Stomach (tissue), 9 donors: ENCODE results near the gene WDPCP. TPM values are rescaled to one million over a fixed set of nuclear protein-coding genes. Genes with fewer than 3 reads are reported as not detected.
A peak's percentile ranks its signal among the peaks of the same experiment; 100 is the strongest.

Experiments
- DNase-seq, 2 donors: peaks; one replicate each; pipeline versions ENCODE4 v3.0.0 to v3.0.0-alpha.2; 2013 to 2019
- H3K27ac ChIP-seq, 5 donors: fragments of 200-600 bp in 4 of 5; sonication (generic) in 4 of 5; one replicate each; pipeline ENCODE4 v1.5.1; 2013 to 2019; ENCODE audit warnings: mild to moderate bottlenecking in 1 of 5, moderate library complexity in 1 of 5
- H3K27me3 ChIP-seq, 3 donors: fragments of 200-600 bp; sonication (generic); one replicate each; pipeline ENCODE4 v1.5.1; 2017 to 2019; ENCODE audit warnings: mixed run types in 1 of 3
- H3K36me3 ChIP-seq, 4 donors: fragments of 200-600 bp; sonication (generic); 1 replicate in 3 of 4; 2 replicates in 1 of 4; pipeline ENCODE4 v1.5.1; 2016 to 2019
- H3K4me1 ChIP-seq, 4 donors: fragments of 200-600 bp; sonication (generic); one replicate each; pipeline ENCODE4 v1.5.1; 2016 to 2019
- H3K4me3 ChIP-seq, 4 donors: fragments of 200-600 bp; sonication (generic) in 3 of 4; one replicate each; pipeline ENCODE4 v1.5.1; 2016 to 2019; ENCODE audit warnings: mild to moderate bottlenecking in 1 of 4
- H3K9me3 ChIP-seq, 4 donors: fragments of 200-600 bp; sonication (generic); one replicate each; pipeline ENCODE4 v1.5.1; 2016 to 2019
- EP300 ChIP-seq: sonication (generic); formaldehyde crosslinking; IDR thresholded peaks from one replicate; pipeline ENCODE4 v1.6.1; 2017; ENCODE audit warnings: antibody characterized with exemption
- POLR2A ChIP-seq, 4 donors: fragments of 450-650 bp; IDR thresholded peaks; one replicate each; pipeline ENCODE4 v1.6.1; 2016; ENCODE audit warnings: antibody characterized with exemption in 4 of 4, control low read depth in 2 of 4, mild to moderate bottlenecking in 1 of 4, moderate library complexity in 1 of 4
- POLR2AphosphoS5 ChIP-seq, 3 donors: sonication (generic); formaldehyde crosslinking; IDR thresholded peaks; one replicate each; pipeline ENCODE4 v1.6.1; 2016; ENCODE audit warnings: antibody characterized with exemption in 3 of 3
- WGBS, 5 donors: extraction: QIAGEN DNeasy Blood & Tissue Kit in 3 of 5; methylation state at CpG; one replicate each; pipeline versions ENCODE4 v1.1.5 to v1.1.7; 2013 to 2018; 5-methylcytosine and 5-hydroxymethylcytosine counted together
- intact Hi-C: fragments of 100-400 bp; cut with DNase I; formaldehyde crosslinking; loops from one replicate; pipeline ENCODE4 v1.15.1; 2023; ENCODE audit warnings: low total_unique reads
- polyA plus RNA-seq, 3 donors: library from polyadenylated mRNA; stranded (reverse); fragments of 200-250 nt; gene quantifications; one replicate each; pipeline ENCODE4 v1.2.3, GENCODE V29; 2013
- total RNA-seq, 5 donors: library from RNA; depleted of rRNA; stranded (reverse); fragments of >200 nt; gene quantifications; one replicate each; pipeline versions ENCODE4 v1.1.0 to v1.2.3, GENCODE V29; 2014 to 2016
- TF ChIP-seq, protein P1 (sequence below), 7 experiments: fragments of 450-650 bp in 4 of 7; fragments of 200-600 bp in 3 of 7; sonication (generic) in 3 of 7; IDR thresholded peaks; one replicate each; pipeline ENCODE4 v1.5.1; 2016 to 2019; ENCODE audit warnings: antibody characterized with exemption in 7 of 7, control low read depth in 2 of 7, mild to moderate bottlenecking in 1 of 7
- donor health status: healthy with polysubstance abuse.
- donor health status: Bipolar disorder and iron deficiency.
- donor health status: healthy.

The WDPCP gene
- total and polyA plus RNA-seq, 8 donors = 1.9 to 38.8 (median 7.7) TPM

DNA sequence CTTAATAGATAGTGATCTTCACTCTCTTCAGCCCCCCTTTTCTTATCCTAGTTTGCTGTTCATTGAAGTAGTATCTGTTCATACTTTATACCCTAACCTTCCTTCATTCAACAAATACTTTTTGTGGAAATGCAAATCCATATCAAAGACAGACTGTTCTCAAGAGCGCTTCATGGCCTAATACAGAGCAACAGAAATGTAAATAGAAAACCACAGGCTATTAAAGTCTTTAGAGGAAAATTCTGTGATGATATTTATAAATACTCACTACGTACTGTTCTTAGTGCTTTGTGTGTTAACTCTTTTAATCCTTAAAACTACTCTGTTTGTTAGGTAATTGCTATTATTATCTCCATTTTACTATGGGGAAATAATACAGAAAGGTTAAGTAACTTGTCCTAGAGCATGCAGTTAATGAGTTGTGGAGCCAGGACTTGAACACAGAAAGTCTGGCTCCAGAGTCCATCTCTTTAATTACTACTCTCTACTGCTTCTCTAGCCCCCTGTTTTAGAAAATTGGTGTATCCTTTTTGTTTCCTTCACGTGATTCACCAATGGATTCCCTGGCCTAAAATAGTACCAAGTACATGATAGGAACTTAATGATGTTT lies 3.4 kb upstream of the WDPCP start:
- intact Hi-C loops = no loop called here
- Histone ChIP-seq H3K4me1 (peaks cover 25 to 49% (median 39%) of the 10 kb centered on the region in 4 donors), H3K4me3 (no peak overlapping the region), H3K27ac (peak overlapping the region in 1 of 5 donors; percentile 92), H3K9me3 (no peaks in the 10 kb centered on the region), H3K27me3 (no peaks in the 10 kb centered on the region), H3K36me3 (peaks cover 15 to 46% (median 34%) of the 10 kb centered on the region in 4 donors)
- no peak for TF ChIP-seq EP300
- no peak for TF ChIP-seq POLR2AphosphoS5 (IDR thresholded peaks at IDR 0.05)
- no peak for TF ChIP-seq POLR2A (IDR thresholded peaks at IDR 0.05)
- TF ChIP-seq, protein P1, sequence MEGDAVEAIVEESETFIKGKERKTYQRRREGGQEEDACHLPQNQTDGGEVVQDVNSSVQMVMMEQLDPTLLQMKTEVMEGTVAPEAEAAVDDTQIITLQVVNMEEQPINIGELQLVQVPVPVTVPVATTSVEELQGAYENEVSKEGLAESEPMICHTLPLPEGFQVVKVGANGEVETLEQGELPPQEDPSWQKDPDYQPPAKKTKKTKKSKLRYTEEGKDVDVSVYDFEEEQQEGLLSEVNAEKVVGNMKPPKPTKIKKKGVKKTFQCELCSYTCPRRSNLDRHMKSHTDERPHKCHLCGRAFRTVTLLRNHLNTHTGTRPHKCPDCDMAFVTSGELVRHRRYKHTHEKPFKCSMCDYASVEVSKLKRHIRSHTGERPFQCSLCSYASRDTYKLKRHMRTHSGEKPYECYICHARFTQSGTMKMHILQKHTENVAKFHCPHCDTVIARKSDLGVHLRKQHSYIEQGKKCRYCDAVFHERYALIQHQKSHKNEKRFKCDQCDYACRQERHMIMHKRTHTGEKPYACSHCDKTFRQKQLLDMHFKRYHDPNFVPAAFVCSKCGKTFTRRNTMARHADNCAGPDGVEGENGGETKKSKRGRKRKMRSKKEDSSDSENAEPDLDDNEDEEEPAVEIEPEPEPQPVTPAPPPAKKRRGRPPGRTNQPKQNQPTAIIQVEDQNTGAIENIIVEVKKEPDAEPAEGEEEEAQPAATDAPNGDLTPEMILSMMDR (IDR thresholded peaks at IDR 0.05) = no peak
- DNase-seq = no peak
- WGBS, 5 donors = 68 to 83% (median 73%) methylated on average over 3 of the region's 3 CpGs

DNA sequence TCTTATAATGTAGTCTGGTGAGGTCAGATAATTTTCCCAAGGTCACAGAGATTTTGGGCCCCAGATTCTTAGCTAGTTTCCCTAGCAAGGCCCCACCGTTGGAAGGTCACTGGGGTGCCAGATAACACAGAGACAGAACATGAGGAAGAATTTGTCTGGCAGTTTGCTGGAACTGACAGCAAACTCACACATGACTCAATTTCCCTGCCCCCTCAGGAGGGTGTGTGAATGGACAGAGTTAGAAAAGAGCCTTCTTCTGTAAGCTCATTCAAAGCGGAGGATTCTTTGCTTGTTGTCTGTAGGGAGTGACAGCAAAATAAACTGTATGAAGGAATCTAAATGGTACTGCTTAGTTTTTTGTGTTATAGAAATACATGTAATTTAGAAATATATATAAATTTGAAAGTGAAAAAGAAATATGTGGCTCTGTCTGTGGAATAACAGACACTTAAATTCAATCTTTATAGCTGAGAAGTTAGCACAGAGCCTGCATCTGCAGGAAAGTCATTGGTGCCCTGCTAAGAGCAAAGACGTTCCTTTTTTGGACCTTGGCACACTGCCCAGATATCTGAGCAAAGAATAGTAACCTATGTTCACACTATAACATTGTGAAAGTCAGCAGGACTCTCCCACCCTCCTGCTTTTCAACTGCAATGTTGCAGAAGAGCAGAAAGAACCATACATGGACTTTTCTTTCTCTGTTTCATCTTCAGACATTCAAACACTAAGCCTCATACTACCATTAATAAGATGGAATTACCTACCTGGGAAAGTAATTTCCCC lies 2.5 kb upstream of the WDPCP start:
- WGBS, 5 donors = 34 to 46% (median 42%) methylated on average over 3 of the region's 3 CpGs
- intact Hi-C loops = no loop called here
- Histone ChIP-seq H3K4me3 (peak overlapping the region in 1 of 4 donors; percentile 93), H3K9me3 (no peaks in the 10 kb centered on the region), H3K27me3 (no peaks in the 10 kb centered on the region), H3K27ac (peak overlapping the region in 2 of 5 donors; percentile 90 to 92), H3K36me3 (peaks cover 15 to 38% (median 26%) of the 10 kb centered on the region in 4 donors), H3K4me1 (peaks cover 25 to 40% (median 35%) of the 10 kb centered on the region in 4 donors)
- peak in 1 of 2 donors; percentile 67 for DNase-seq
- TF ChIP-seq EP300 (no peak), POLR2AphosphoS5 (IDR thresholded peaks at IDR 0.05) (no peak), POLR2A (IDR thresholded peaks at IDR 0.05) (no peak)
- TF ChIP-seq, protein P1 (IDR thresholded peaks at IDR 0.05) = no peak

DNA sequence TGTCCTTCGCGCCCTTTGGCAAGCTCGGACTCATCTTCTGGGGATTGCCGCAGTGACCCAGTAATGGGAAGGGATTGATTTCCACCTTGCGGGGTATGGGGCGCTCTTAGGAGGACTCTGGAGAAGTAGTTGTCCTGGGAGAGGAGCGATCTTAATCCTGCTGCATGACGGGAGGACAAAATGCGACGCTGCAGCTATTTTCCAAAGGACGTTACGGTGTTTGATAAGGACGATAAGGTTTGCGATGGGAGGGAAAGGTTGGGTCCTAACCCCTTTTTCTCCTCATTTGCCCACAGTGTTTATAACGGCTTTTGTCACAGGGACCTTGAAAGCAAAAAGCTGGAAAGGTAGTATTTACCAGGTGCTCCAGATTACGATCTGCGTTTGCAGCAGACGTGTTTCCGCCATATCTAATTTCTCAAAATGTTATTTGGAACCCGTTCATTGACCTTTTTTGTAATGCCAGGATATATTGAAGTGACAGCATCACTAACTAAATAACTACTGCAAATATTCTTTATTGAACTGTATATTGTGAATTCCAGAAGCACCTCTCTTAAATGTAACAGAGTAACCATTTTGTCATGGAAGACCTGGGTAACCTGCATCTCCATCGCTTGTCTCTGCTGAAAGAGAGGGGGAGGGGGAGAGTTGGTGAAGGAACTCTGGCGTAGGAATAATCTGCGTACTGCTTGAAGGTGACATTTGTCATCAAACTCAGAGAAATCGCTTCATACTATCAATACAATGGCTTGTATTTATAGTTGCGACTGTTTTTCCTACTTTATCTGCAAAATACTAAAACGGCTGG lies 1.1 kb upstream of the WDPCP start:
- no peaks in the 10 kb centered on the region for H3K27me3 ChIP-seq
- peaks cover 25 to 40% (median 35%) of the 10 kb centered on the region in 4 donors for H3K4me1 ChIP-seq
- H3K9me3 ChIP-seq = no peaks in the 10 kb centered on the region
- 4 to 8% (median 5%) methylated on average over 23 to 26 of the region's 26 CpGs for WGBS, 5 donors
- peak overlapping the region; percentile 84 to 93 (median 90) for H3K4me3 ChIP-seq
- TF ChIP-seq POLR2A (IDR thresholded peaks at IDR 0.05) (no peak), EP300 (no peak), POLR2AphosphoS5 (IDR thresholded peaks at IDR 0.05) (no peak)
- TF ChIP-seq, protein P1 (IDR thresholded peaks at IDR 0.05) = no peak
- DNase-seq = peak in 1 of 2 donors; percentile 40
- intact Hi-C loops = no loop called here
- H3K27ac ChIP-seq = peak overlapping the region; percentile 87 to 92 (median 91)
- H3K36me3 ChIP-seq = peaks cover 2 to 23% (median 11%) of the 10 kb centered on the region in 4 donors

DNA sequence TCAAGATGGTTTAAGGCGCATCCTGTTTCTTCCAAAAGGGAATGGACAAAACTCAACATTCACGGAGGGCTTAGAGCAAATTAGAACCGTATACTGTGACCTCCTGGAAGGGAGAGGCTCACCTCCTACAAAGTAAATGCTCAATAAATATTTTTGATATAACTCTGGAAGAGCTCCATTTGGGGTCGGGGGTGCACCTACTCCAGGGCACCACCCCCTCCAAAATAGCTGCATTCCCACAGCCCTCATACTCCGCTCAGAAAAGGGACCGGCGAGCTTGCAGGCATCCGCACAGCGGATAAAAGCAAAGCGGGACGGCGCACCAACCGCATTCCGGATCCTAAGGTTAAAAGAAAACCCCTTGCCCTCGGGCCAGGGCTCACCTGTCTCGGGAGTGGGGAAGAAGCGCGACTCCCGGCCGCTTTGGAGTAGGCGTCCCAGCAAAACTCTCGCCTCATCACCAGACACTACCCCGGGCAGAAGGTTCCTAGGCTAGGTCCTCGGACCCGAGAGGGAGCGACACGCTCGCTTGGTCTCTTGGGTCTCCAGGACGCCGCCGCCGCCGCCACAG lies 378 bp downstream of the WDPCP start:
- Histone ChIP-seq H3K27me3 (no peaks in the 10 kb centered on the region), H3K27ac (peak overlapping the region; percentile 87 to 92 (median 91)), H3K9me3 (no peaks in the 10 kb centered on the region), H3K4me1 (peaks cover 25 to 40% (median 35%) of the 10 kb centered on the region in 4 donors), H3K4me3 (peak overlapping the region; percentile 84 to 93 (median 90)), H3K36me3 (peaks cover 0 to 11% (median 3%) of the 10 kb centered on the region in 4 donors)
- intact Hi-C loops = no loop called here
- TF ChIP-seq, protein P1 (IDR thresholded peaks at IDR 0.05) = no peak
- TF ChIP-seq POLR2AphosphoS5 (IDR thresholded peaks at IDR 0.05) = no peak
- no peak for TF ChIP-seq POLR2A (IDR thresholded peaks at IDR 0.05)
- no peak for TF ChIP-seq EP300
- DNase-seq = no peak
- WGBS, 5 donors = 0 to 1% (median 0%) methylated on average over 24 to 33 of the region's 33 CpGs
